ENCODE data around the gene TMEM39A.

The TMEM39A gene

DNA sequence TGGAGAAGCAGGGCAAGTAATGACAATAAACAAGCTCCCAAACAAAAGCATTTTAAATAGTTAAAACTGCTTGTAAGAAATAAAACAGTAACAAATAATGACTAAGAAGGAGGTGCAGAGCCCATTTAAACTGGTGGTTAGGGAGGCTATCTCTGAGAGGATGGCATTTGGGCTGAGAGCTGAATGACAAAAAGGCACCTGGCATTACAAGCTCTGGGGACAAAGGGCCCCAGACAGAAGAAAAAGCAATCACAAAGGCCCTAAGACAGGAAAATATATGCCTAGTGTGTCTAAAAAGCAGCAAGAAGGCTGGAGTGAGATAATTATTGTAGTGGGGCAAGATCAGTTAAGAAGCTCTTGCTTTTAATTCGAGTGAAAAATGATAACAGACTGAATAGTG lies 9.6 kb downstream of the TMEM39A start:
- DNase-seq, result no peak

DNA sequence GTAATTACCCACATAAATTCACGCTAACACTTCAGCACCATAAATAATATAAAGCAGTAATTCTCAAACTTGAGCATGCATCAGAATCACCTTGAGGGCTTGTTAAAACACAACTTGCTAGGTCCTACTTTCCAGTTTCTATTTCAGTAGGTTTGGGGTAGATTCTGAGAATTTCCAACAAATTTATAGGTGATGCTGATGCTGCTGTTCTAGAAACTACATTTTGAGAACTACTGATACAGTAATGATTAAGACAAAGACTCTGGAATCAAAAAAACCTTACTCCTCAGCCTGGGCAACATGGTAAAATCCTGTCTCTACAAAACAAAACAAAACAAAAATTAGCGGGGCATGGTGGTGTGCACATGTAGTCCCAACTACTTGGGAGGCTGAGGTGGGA lies 18.8 kb downstream of the TMEM39A start:
- DNase-seq, result no peak

DNA sequence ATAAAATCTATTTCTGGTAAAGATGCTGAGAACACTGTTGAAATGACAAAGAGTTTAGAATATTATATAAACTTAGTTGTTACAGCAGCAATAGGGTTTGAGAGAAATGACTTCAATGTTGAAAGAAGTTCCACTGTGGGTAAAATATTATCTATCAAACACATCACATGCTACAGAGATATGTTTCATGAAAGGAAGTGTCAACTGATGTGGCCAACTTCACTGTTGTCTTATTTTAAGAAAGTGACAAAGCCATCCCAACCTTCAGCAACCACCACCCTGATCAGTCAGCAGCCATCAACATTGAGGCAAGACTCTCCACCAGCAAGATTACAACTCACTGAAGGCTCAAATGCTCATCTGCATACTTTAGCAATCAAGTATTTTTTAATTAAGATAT lies 20.2 kb downstream of the TMEM39A start:
- no peak for DNase-seq

DNA sequence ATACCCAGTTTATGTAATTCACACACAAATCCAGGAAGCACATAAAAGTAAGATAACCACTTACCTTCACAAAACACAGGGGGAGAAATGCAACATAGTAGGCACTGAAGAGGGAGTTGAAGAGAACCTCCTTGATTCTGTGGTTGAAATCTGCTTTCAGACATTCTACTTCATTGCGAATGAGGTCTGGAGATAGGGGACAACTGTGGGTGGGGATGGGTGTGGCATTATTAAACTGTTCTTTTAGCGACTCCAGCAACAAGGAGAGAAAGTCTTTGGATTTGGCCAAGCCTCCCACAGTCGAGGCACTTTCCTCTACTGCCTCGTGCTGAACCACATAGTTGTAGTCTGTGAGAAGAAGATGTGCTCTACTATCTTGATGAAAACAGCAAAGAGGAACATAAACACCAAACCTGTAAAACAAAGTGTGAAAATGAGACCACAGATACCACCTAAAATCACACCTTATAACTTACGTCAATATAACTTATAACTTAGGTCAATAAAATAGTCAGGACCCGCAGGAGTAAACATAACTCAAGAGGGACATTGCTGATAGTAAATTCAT lies 25.6 kb downstream of the TMEM39A start:
- no peak for DNase-seq

DNA sequence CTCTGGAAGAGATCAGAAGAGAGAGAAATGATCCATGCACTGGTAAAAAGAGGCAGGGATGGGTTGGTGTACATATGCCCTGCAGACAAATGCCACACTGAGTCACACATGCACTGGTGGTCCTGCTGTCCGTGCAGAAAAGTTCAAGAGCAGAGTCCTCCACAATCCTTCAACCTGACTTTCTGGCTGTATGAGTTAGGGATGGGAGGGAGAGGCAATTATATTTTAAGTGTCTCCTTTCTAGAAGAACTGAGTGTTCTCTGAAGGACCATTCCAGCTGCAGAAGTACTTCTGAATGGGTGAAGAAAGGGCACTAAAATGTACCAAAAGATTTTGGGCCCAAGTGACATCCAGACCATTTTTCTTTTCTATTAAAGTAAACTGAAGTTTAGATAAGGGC lies 26.4 kb downstream of the TMEM39A start:
- no peak for DNase-seq

DNA sequence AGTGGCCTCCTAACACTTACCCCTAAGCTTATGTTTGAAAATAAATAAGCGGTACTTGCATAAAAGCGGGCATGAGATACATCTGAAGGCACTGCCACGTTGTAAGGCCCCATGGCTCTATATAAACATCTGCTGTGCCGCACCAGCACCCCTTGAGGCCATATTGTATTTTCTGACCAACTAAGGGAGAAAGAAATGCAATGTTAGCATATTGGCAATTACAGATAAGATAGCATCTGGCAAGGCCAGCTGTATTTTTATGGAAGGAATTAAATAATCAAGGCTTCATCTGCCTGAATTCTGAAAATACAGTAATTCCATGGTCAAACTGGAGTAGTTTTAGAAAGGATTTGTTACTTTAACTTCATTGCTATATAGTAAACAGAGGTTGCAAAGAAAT lies 28.7 kb downstream of the TMEM39A start:
- DNase-seq, result no peak

DNA sequence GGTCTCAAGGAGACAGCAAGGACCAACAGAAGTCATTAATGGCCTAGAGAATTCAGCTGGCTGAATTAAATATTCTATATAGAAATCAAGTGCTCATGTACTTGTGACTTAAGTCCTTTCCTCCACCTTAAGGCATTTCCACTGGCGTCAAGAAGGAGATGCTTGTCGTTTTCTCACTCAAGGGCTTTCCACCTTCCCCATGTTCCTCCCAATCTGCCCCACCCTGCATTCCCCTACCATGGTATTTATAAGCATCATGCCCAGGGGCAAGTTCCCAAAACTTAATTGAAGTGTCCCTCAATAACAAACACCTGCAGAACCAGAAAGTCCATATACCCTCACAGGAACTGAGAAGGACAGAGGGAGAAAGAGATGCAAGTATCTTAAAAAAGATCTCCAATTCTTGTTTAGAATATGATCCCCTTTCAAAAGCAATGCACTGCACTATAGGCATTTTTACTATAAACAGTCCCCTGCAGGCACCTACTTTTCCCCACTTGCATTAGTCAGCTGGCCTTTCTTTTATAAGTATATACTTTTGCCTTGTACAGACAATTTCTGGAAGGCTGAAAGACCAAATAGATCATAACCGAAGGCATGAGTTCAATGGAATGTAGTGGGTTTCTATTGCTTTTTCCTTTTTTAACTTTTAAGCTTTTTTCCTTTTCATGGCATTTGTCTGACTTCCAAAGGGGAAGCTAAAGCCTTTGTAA lies 29.6 kb downstream of the TMEM39A start:
- DNase-seq, result no peak

DNA sequence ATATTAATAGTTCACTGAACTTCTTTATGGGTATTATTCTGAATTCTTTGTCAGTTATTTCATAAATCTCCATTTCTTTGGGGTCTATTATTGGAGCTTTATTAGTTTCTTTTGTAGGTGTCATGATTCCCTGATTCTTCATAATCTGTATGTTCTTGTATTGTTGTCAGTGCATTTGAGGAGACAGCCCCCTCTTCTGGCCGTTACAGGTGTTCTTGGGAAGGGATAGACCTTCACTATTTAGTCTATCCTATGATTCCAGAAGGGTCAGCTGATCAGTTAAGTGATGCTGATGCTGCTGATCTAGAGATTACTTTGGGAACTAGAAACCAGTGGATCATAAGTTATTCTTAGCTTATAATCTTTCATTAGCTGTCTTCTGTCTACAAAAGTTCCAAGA lies 34.9 kb downstream of the TMEM39A start:
- DNase-seq, result no peak

DNA sequence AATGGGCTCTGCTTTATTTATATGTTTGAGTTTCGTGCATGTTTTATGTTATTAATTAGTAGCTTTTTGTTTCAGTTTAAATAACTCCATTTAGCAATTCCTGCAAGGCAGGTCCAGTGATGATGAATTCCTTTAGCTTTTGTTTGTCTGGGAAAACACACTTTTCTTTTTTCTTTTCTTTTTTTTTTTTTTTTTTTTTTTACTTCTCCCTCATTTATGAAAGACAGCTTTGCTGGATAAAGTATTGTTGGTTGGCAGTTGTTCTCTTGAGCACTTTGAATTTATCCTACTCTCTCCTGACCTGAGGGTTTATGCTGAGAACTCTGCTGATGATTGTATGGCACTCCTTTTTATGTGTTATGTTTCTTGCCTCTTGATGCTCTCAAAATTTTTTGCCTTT lies 35.7 kb downstream of the TMEM39A start:
- DNase-seq, result no peak

DNA sequence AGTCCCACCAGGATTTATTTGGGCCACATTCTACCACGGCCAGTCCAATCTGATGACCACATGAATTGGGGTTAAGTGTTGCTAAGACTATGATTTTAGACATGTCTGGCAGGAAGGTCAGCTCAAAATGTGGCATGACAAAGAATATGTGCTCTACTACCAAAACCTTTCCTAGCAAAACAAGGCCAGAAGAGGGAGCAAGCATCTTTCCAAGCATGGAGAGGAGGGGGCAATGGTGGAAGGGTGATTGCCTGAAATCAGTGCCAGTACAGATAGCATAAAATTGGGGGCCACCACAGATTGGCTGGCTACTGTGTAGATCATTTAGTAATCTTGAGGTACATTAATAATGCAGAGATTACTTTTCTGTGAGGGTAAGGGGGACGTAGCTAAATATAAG lies 43.2 kb downstream of the TMEM39A start:
- DNase-seq, result no peak

DNA sequence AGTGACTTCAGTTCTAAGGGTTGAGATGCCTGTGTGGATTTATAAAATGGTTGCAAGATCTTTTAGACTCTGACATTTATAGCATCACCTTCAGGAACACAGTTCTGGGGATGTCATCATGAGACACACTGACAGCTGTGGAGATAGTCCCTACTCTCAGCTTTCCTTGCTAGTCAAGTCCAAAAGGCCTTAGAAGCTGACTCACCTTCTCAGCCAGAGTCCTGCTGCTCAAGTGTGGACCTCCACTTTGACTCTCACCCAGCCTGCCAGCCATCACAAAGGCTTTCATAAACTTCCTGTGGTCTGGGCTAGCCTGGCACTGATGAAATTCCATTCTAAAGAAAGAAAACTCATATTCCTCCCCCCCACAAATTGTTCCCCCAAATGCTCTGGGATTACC lies 44.8 kb downstream of the TMEM39A start:
- DNase-seq, result no peak

DNA sequence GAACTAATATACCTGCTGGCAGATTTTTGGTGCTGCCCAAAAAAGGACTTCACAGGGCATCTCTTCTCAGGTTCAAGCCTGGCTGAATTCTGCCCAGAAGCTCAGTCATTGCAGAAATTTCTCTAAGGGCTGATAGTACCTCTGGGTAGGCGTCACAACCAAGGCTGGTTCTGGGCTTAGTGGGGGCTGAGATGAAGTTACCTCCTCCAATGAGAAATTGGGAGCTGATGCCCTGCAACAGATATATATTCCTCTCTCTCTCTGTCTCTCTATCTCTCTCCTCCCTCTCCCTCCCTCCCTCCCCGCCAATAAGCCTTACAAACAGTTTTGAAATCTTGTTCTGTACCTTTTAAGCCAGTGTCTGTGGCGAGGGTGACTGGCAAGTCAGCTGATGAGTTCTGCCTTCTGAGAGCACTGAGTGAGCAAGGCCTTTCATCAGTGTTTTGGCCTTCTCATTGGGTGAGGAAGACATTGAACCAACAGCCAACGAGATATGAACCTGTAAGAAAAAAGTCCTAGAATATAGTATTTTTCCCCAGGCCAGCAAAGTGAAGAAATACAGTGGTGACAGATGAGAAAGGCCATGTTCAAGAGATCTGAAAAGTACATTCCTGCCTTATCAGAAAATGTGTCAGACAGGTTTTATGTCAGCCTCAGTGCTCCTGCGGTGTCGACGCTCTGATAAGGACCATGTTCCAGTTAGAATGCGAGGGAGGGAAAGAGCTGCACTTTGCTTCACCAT lies 45.5 kb downstream of the TMEM39A start:
- no peak for DNase-seq

DNA sequence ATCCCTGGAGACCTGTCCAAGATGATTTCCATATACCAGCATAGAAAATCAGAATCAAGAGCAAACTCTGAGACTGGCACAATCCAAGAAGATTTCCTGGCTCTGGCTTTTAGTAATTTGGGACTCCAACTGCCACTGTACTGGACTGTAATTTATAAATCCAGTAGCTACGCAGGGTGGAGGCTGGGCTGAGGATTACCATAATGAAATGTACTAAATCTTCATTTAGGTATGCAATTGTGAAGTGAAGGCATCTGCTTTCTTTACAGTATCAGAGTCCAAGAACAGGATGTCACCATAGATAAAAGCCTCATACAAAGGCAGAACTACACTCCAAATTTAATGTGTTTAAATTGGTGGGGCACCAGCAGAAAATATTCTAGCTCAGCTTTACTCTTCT lies 46.5 kb downstream of the TMEM39A start:
- DNase-seq, result no peak

DNA sequence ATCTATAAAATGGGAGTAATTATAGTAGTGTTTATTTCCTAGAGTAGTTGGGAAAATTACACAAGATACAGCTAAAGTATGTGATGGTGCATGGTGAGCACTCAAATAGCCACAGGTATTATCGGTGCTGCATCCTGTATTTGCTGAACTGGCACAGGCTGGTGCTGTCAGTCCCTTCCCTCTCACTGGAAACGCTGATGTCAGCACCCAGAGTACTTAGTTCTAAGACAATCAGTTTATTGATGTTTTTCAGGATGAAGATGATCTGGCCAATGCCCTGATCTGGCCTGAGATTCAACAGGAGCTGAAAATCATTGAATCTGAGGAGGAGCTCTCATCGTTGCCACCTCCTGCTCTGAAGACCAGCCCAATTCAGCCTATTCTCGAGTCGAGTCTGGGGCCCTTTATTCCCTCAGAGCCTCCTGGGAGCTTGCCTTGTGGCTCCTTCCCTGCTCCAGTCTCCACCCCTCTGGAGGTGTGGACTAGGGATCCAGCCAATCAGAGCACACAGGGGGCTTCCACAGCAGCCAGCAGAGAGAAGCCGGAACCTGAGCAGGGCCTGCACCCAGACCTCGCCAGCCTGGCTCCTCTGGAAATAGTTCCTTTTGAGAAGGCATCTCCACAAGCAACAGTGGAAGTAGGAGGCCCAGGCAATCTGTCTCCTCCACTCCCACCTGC lies 49.7 kb downstream of the TMEM39A start:
- DNase-seq, result no peak

DNA sequence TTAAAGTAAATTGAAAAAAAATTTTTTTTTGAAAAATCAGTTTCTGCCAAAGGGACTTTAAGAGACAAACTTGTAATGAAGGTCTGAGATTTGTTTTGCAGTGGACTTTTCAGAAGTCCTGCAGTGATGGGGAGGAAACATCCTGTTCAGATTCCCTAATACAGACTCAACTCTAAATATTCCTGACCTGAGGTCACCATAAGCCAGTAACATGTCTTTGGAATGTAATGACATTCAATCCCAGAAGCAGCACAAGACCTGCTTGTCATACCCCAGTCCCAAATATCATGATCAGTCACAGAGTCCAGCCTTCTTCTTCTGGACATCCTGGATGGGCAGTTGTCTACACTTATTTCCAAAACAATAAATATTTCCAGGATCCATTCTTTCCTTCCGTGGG lies 53.6 kb downstream of the TMEM39A start:
- no peak for DNase-seq

DNA sequence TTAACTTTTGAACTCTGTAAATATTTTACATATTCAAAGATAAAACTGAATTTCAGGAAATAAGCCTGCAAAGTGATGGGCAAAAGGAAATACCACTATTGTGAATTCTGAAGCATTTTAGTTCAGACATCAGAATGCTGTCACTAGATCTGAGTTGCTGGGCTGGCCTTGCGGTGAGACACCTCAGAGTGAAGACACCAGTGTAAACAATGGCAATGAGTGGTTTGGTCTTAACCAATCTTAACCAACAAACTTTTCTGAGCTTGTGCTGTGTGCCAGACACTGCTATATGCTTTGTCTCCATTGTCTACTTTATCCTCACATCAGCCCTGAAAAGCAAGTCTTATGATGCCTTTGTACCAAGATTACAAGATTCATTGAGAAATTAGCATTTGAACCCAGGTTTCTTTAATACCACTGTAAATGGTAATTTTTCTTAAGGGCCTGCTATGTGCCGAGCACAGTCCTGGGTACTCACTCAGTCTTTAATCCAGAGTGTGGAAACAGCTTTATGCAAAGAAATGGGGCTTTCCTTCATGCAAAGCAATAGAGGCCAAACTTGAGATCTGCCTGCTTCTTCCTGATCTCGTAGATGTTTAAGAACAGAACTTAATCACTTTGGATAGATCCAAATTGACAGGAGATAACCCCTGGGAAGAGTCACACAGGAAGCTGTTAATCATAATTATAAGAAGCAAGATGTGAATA lies 55.0 kb downstream of the TMEM39A start:
- no peak for DNase-seq

DNA sequence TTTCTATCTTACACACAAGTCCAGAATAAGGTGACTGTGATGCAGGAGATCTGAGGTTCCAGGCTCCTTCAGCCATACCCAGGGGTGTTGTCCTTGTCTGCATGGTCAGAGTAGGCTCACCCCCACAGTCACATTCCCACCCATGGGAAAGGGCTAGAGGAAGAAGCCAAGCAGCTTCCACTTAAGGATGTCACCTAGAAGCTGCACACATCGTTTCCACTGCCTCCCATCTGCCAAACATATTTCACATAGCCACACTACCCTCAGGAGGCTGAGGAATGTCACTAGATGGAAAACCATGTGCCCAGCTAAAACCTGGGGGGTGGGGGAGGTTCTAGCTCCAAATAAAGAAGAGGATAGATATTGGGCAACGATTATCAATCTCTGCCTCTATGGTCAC lies 58.1 kb downstream of the TMEM39A start:
- no peak for DNase-seq

DNA sequence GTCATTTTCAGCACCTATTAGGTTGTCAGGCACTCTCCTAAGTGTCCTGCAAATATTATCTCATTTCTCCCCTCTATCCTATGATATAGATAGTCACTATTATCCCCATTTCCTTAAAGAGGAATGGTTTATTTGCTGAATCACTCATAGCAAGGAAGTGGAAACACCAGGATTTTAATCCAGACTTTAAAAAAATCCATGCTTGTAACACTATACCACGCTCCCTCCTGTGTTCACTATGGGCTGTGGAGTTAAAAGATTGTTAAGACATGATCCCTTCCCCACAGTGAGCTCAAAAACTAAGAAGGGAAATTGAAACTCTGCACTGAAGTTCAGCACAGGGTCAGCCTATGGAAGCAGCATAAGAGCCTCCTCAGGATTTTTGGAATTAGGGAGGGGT lies 60.2 kb downstream of the TMEM39A start:
- no peak for DNase-seq

DNA sequence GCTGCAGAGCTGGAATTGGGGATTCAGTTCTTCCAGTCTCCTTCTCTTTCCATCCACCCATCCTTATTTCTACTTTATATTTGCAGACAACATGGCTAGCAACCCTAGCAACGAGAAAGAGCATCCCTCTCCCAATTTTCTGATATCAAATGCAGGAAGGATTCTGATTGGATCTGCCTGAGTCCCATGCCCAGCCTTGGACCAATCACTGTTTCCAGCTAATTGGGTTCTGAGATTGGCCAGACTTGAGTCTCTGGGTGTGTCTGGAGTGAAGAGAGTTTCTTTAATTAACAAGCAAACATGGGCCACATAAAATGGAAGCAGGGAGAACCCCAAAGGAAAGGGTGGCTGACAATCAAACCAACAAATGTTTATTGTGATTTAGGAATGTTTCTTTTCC lies 60.6 kb downstream of the TMEM39A start:
- no peak for DNase-seq

DNA sequence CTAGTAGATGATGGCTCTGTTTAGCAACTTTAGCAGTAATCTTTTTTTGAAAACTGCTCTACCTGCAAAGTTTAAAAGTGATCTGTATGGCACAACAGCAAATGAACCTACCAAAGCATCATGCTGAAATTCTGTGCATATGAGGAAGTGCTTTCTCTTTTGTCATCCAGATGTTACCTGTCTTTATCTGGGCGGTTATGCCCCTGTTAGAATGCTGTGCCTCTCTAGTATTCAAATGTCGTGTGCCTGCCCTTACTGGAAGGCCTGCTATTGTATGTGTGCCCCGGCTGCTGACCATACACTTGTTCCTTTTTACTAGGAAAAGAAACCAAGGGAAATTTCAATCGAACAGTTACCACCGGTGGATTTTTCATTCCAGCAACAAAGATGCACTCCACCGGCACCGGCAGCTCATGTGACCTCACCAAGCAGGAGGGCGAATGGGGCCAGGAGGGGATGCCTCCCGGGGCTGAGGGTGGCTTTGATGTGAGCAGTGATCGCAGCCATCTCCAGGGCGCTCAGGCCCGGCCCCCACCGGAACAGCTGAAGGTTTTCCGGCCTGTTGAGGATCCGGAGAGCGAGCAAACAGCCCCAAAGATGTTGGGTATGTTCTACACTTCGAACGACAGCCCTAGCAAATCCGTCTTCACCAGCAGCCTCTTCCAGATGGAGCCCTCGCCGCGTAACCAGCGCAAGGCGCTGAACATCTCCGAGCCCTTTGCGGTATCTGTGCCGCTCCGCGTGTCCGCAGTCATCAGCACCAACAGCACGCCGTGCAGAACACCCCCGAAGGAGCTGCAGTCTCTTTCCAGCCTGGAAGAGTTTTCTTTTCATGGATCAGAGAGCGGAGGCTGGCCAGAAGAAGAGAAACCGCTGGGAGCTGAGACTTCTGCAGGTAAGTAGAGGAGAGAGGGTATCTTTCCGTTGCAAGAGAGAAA lies 61.6 kb downstream of the TMEM39A start:
- no peak for DNase-seq

DNA sequence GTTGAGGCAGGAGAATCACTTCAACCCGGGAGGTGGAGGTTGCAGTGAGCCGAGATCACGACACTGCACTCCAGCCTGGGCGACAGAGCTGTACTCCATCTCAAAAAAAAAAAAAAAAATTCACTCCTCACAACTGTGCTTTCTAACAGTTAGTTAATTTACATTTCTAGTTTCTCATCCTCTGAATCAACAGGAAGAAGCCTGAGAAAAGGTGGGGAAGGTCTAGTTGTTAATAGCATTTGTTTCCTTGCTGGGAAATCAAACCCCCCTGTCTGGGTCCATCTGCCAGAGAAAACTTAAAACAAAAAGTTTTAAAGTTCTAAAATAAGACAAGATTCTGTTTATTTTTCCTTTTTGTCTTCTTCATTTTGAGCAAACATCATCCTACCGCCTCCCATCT lies 62.3 kb downstream of the TMEM39A start:
- DNase-seq, result no peak

DNA sequence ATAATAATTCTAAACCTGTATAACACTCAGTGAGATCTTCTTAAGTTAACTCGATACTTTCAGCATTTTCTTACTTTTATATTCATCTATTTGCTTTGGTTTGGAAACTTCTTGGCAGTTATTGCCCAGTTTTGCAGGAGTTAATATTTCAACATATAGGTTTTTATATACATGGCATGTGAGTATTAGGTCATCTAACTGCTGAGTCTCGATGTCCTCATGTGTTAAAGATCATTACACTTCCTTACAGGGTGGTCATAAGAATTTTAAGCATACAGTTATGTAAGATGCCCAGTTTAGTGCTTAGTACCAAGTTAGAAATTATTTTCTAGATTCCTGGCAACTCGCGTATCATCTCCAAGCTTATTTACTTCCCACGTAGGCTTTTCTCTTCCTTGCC lies 62.9 kb downstream of the TMEM39A start:
- no peak for DNase-seq
